Stimulated activated CD8-positive, alpha-beta memory T cell treated with anti-CD3 and anti-CD28 coated beads, Interleukin-12 subunit alpha, Interleukin-12 subunit beta, amount 100 ng/mL, for 1 hour (primary cell): ENCODE data around the gene CCDC34.

Experiments used
- DNase-seq: peaks from one replicate; pipeline ENCODE4 v3.0.0-alpha.2; 2020; ENCODE audit warnings: low read depth

The CCDC34 gene

DNA sequence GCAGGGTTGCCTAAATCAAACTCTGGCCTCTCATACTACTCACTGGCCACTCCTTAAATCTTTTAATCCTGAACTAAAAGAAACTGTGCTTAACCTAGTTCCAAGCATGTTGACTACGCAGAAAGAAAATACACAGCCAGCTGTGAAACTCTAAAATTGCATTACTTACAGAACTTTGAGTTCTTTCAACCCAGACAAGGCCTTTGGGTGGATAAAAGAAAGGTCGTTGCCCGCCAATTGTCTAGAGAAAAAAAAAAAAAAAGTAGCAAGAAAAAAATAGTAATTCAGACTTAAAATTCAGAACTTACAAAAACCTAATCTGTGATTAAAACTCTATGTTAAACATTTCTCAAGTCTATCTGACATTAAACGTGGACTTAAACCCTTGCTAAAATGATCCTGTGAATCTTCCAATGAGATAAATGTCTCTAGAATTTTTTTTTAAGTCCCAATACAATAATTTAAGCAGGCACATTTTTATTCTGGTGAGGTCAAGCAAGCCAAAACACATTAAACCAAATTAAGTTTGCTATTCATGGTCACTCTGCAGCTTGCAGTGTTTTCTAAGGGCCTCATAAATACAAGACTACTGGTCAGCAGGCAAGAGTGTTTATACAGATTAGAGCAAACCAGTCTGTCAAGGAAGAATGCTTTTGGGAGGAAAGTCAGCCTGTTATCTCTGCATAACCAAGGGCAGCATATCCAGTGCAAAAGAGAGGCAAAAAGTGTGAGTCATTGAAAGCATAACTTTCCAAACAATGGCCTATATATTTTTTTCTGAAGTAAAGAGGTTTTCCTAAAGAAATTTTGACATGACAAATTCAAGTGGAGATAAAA, 29.5 kb upstream of the CCDC34 start:
- DNase-seq: no peak

- DNase-seq: no peak
These were observed 28.5 kb upstream of the CCDC34 start for GRCh38 chr11:27391331-27392015.

GRCh38 chr11:27390318-27391295, 27.6 kb upstream of the CCDC34 start:
- DNase-seq: no peak

- no peak for DNase-seq
These were observed 25.9 kb upstream of the CCDC34 start for GRCh38 chr11:27388869-27389268.

DNA sequence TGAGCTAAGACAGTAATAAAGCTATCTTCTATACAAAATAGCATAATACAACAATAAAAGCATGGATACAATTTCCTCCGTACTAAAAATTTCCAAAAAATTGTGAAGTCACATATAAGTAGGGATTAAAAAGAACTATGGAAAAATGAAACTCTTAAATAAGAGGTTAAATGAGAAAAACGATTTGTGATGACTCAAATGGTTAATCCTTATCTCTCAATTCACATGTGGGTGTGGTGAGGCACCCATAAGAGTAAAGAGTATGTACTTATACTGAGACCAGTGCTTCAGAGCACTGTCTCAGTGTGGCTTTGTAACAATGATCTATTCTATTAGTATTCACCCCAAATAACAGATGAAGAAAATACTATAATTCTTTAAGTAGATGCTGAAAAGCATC, 25.0 kb upstream of the CCDC34 start:
- no peak for DNase-seq

- DNase-seq: no peak
These were observed 24.3 kb upstream of the CCDC34 start for GRCh38 chr11:27387362-27387761.

GRCh38 chr11:27386181-27386845, 23.3 kb upstream of the CCDC34 start:
- DNase-seq: no peak

GRCh38 chr11:27385245-27385644, 22.2 kb upstream of the CCDC34 start:
- no peak for DNase-seq

DNA sequence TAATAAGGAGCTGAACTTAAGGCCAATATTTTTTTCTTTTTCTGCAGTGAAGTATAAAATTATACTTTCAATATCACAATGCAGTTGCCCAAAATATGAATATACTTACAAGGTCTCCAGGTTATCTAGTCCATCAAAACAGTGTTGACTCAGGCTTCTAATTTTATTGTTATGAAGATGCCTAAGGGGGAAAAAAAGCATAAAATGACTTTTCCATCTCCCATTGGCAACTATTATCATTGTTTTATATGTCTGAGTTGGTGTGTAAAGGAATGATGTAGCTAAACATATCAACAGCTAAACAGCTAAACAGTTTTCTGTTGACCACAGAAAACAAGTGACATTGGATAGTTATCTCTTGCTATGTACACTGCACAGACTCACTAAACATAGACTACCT, 21.2 kb upstream of the CCDC34 start:
- DNase-seq: no peak

- no peak for DNase-seq
These were observed 20.6 kb upstream of the CCDC34 start for GRCh38 chr11:27383645-27384044.

DNA sequence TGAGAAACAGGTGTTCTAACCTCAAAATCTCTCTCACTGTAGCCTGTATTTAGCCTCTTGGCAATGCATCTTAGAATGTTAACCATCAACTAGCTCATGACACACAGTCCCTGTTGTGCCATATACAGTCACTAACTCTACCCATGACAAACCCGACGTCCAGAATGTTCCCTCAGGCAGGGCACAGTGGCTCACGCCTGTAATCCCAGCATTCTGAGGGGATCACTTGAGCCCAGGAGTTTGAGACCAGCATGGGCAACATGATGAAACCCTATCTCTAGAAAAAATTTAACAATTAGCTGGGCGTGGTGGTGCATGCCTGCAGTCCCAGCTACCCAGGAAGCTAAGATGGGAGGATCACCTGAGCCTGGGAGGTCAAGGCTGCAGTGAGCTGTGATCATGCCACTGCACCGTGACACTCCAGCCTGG, 18.2 kb upstream of the CCDC34 start:
- DNase-seq: no peak

- no peak for DNase-seq
These were observed 17.8 kb upstream of the CCDC34 start for GRCh38 chr11:27380771-27381170.

DNA sequence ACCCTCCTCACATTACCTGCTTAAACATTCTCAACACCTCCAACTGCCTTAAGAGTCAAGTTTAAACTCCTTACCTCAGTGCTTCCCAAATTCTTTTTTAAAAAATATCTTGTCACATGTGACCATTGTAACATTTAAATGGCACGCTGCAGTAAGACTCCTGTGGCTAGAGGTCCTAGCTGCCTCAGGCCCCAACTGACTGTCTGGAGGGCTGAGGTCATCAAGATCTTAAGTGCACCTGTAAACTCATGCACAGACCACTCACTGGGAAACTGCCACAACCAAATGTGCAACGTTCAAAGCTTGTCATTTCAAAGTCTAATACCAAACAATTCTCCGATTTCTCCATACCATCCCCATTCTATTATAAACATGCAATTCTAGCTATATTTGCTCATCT, 16.4 kb upstream of the CCDC34 start:
- no peak for DNase-seq

GRCh38 chr11:27375370-27375769, 12.4 kb upstream of the CCDC34 start:
- no peak for DNase-seq

- DNase-seq: no peak
These were observed 11.0 kb upstream of the CCDC34 start for GRCh38 chr11:27373856-27374602.

DNA sequence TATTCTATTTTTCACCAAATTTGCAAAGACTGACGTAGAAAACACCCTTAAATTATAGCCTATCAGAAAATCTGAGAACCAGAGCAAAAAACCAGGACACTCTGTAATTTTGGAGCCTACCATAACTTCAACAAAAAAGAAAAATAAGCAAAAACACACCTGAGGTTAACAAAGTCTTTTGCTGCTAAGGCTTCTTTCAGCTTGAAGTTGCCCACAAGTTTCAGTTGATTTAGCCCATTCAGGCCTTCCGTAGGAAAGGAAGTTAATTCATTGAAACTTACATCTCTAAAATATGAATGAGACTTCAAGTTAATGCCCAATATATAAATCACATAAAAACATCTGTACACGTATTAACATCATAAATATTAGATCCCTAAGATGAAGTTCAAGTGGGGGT, 10.4 kb upstream of the CCDC34 start:
- no peak for DNase-seq

GRCh38 chr11:27372164-27372563, 9.1 kb upstream of the CCDC34 start:
- no peak for DNase-seq

DNA sequence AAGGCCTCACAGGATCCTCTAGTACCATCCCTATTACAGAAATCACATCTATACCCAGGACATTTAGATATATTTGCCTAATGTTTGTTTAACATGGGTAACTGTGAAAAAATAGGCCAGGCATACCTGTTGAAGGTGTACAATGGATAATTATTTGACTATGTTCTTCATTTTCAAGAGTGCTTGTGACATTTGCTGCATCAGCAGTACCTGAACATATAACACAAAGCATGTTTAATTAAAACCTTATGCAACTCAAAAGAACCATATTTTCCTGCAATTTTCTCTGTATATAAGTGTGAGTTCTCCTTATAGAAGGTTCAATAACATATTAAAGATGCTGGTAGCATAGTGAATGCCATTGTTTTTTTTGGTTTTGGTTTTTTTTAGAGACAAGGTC, 8.5 kb upstream of the CCDC34 start:
- no peak for DNase-seq

- no peak for DNase-seq
These were observed 7.4 kb upstream of the CCDC34 start for GRCh38 chr11:27370374-27370773.

- DNase-seq: no peak
These were observed 4.9 kb upstream of the CCDC34 start for GRCh38 chr11:27367881-27368280.

GRCh38 chr11:27363576-27364117, 632 bp upstream of the CCDC34 start:
- no peak for DNase-seq
